NCI-H187 (cell line): ENCODE data around the gene SLC66A2.
A peak's percentile ranks its signal among the peaks of the same experiment; 100 is the strongest.

Experiments used
- DNase-seq, 2 experiments: peaks; one replicate each; lab custom pipeline; 2025; lab: John Stamatoyannopoulos, UW

SLC66A2 gene

DNA sequence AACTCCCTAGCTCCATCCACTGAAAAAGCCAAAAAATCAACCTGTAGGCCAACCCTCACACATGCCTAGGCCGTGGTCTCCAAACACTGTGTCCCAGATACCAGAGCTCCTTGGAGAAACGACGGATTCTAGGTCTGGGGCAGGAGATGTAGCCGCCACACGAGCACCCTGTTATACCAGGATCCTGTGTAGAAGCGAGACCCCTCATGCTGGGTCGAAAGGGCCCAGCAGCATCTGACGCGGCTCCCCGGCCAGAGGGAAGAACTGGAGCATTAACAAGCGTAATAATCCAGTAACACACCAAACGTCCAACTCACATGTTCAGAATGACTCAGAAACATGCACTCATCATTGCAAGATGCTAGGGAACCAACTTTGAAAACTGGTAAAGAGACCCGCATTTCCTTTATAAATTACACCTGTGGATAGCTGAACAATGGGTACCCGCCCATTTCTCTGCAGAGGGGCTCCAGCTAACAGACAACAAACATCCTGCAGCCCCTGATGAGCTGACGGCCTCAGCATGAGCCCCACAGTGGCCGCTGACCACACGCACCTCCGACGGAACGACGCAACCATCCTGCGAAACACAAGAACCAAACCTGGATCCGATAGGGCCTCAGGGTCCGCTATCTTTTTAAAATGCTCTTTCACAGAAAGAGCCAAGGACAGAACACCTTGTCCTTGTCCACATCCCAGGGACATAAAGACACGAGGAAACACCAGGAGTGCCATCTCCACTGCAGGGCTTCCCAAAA is 14.2 kb downstream of the SLC66A2 start:
- no peak for DNase-seq

DNA sequence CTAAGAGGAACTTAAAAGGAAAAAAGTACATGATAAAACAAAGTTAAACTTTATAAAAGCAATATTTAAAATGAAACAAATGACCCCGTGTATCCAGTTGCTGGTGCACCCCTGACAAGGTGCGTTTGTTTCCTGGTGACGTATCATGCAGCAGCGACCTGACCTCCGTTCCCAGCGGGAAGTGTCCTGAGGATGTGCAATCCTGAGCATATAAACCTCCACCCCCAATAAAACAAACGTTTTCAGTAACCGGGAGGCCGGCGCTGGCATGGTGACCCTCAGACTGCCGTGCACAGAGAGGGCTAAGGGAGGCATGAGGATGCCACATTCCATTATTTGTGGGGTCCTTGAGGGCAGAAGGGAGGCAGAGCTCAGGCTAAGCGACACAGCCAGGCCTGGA is 14.8 kb downstream of the SLC66A2 start:
- no peak for DNase-seq

DNA sequence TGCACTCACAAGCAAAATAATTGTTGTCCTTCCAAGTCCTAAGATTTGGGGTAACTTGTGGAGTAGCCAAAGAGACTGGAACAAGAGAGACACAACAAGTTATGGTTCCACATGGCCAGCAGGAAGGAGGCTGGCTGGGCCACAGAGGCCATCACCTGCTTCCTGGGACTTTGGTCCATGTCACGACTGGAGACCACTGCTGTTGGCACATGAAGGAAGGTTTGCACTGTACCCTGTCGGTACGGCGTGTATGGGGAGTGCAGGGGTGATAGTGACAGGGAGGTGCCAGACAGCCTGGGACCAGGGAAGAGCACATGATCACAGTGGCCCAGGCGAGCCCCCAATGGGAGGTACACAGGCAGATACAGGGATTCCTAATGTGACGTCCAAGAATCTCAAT is 15.5 kb downstream of the SLC66A2 start:
- no peak for DNase-seq

DNA sequence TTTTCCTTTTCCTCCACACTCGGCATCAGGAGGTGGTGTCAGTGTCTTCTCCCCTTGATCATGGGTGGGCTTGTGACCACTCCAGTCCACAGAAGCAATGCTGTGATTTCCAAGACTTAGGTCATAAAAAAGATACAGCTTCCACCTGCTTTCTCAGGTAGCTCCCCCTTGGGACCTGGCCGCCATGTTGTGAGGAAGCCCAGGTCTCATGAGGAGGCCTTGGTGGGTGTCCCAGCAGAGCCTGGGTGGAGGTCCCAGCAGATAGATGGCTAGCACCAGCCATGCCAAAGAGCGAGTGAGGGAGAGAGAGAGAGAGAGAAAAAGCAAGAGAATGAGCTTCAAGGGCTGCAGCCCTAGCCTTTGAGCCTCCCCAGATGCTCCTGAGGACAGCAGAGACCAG is 16.0 kb downstream of the SLC66A2 start:
- DNase-seq = no peak

DNA sequence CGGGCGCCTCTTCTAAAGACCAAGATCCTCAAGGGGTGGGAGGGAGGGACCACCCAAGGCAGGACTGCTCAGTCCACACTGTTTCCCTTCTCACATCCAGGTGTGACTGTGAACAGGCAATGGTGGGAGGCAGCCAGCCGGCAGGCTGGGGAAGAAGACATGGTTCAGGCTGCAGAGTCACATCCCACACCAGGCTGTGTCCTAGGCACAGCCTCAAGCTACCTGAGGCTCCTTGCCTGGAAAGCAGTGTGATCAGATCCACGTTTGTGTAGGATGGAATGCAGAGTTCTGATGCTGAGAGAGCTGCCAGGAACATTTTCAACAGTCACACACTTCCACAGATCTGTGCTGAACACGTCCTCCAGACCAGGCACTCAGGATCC is 16.4 kb downstream of the SLC66A2 start:
- DNase-seq = no peak

DNA sequence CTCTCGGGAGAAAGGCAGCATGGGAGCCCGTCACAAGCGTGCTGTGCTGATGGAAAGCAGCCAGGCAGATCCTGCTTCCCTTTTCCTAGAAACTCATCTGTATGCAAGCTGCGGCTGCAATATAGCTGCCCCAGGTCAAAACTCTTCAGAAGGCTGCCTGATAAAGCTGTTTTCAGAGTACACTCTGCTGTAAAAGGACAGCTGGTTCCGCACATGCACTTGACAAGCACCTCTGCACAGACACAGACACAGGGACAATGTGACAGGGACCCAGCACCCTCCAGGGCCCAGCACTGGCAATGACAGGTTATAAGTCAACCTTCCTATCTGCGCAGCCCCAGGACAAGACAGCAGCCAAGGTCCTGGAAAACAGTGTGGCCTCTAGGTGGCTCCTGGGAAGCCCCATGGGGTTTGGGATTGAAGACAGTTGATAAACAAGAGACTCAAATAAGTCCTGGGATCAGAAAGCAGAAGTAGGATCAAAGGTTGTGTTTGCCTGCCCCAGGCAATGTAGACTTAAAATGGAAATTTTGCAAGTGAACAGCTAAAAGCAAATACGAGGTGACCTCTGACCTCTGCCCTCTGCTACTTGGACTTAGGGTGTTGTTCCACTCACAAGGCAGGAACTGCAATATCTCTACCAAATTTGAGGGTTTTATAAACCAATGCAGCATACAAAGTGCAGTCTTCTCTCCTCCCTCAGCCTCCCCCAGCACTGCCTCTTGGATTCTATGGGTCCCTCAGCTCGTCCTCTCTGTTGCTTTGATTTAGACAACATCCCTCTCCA is 16.9 kb downstream of the SLC66A2 start:
- no peak for DNase-seq

DNA sequence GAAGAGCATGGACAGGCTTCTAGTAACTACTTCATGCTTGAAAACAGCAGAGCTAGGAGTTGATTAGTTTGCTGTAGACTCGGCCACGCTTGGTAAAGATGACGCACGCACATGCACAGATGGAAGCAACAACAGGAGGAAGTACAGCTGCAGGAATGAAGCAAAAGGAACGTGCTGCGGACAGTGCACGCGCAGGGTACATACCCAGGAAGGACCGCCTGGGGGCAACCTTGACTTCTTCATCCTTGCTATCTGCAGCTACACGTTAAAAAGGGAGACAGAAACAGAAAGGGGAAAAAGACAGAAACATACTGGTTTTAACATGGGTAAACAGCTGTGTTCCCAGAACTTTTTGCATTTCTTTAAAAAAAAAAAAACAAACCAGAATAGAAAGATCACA is 17.7 kb downstream of the SLC66A2 start:
- DNase-seq = no peak

DNA sequence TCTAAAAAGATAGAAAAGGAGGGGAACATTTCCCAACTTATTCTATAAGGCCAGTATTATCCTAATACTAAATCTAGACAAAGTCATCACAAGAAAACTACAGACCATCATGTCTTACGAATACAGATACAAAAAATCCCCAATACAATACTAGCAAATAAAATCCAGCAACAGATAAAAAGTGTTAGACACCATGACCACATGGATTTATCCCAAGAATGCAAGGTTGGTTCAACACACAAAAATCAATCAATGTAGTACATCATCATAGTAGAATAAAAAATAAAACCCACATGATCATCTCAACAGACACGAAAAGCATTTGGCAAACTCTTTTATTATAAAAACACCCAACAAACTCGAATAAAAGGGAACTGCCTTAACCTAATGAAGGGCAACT is 18.5 kb downstream of the SLC66A2 start:
- DNase-seq = no peak

DNA sequence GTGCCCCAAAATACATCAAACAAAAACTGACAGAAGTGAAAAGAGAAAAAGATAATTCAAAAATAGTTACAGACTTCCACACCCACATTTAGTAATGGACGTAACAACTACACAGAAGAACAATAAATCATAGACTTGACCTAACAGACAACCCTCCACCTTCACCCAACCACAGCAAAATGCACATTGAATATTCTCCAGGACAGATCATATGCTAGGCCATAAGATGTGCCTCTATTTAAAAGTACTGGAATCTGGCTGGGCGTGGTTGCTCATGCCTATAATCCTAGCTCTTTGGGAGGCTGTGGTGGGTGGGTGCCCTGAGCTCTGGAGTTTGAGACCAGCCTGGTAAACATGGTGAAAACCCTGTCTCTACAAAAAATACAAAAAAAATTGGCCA is 20.0 kb downstream of the SLC66A2 start:
- no peak for DNase-seq

DNA sequence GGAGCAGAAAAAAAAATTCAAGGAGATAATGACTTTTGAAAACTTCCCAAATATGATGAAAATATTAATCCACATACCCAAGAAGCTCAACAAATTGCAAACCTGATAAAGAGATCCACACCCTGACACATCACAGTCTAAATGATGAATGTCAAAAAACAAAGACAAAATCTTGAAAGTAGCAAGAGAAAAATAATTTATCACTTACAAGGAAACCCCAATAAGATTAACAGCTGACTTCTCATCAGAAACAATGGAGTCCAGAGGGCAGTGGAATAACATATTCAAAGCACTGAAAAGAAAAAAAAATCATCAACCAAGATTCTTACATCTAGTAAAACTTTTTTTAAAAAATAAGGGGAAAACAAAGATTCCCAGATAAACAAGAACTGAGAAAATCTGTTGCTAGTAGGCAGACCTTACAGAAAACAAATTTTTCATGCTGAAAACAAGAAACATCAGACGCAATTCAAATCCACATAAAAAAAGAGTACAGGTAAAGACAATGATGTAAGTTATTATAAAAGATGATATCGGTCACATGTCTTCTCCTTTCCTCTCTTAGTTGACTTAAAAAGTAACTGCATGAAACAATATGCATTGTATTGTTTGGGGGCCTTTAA is 21.3 kb downstream of the SLC66A2 start:
- DNase-seq = no peak

DNA sequence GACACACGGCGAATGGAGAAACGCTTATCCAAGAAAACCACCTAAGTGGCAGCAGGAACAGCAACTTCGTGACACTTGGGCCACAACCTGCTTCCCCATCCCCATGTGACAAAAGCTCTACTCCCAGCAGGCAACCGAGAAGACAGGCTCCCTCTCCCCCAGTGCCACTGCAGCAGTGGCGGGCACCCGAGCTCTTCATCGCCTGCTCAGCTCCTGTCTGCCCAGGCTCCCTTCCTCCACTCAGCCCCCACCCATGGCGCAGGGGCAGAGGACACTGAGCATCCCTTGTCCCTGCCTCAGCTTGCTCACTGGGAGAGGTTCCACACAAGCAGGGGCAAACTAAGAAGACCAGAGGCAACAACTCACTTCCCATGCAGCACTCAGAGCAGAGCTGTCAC is 22.9 kb downstream of the SLC66A2 start:
- no peak for DNase-seq

DNA sequence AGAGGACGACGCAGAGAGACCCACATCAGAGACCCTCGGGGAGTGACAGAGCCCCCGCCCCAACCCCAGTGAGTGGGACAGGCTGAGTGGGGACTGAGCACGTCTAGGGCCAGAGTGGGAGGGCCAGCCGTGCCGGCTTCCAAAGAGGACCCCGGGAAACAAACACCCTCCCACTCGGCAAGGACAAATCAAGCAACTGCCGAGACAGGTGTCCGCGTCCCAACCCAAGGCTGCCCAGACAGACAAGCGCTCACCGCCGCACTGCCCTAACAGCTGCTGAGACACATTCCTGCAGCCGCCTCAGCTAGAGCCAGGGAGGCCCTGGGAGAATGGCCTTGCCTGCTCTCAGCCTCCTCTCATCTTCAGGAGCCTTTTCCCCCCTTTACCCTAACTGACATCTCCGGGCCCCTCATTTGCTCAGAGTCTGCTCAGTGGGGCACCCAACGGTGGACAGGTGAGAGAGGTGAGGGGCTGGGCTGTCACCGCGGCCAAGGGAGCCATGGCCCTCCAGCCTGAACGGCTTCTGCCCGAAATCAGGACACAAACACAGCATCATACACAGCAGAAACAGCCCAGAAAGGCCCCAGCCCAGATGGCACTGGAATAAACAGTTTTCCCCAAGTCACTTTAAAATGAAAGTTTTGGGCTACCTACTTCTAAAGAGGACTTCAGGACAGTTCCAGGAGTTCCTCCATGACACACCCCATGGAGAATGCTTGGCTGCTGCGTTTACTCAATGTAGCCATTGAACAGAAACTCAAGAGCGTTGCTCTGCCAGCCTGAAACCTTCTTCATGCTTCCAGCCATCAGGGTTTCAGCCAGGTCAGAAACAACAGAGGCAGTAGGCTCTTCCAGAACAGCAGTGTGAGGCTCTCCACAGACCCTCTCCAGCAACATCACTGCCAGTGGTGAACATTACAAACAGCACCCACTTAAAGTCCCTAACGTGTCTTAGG is 23.6 kb downstream of the SLC66A2 start:
- no peak for DNase-seq

DNA sequence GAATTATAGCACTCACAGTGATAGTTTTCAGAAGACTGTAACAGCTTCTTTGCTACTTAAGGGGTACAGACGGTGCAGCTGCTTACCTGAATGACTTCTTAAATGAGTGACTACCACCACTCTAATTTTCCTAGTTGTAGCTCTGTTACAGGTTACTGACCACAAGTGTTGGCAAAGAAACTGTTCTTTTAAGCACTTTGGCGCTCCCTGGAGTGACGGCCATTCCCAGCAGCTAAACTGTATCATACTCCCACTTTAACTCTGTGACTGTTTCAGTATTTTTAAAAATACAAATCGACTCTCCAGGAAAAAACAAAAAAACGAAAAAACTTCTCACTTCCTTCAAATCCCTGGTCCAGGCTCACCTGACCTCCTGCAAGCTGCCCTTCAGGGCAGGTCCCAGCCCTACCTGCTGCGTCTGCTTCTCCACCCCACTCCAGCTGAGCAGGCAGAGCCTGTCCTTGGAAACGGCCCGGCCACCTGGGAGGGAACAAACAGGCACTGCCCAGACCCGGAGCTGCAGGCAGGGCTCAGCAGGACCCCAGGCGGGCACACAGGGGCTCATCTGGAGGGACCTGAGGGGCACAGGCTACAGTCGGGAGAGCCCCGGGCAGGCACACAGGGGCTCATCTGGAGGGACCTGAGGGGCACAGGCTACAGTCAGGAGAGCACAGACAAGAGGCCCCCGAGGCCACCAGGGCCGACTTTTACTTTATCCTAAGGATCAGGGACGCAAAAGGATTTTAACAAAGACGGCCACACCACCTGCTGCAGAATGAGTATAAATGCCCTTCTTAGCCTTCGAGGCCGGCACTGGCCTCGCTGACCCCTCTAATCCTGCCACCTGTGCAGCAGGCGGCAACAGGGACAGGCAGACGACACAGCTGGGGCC is 24.5 kb downstream of the SLC66A2 start:
- DNase-seq = no peak

DNA sequence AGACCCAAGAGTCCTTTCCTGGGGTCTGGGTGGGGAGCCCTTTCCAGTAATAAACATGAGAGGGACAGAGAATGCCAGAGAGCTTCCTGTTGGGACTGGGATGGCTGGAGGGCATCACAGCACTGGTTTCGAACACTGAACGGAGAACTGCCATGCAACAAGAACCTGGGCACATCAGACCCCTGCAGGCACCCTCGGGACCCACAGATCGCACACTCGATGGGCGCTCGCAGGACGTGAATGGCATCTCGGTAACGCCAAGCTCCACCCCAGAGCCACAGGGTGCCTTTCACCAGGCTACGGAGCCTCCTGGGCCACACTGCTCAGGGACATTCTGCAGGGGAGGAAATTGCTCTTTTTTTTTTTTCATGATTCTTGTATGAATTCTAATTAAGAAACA is 25.1 kb downstream of the SLC66A2 start:
- no peak for DNase-seq

DNA sequence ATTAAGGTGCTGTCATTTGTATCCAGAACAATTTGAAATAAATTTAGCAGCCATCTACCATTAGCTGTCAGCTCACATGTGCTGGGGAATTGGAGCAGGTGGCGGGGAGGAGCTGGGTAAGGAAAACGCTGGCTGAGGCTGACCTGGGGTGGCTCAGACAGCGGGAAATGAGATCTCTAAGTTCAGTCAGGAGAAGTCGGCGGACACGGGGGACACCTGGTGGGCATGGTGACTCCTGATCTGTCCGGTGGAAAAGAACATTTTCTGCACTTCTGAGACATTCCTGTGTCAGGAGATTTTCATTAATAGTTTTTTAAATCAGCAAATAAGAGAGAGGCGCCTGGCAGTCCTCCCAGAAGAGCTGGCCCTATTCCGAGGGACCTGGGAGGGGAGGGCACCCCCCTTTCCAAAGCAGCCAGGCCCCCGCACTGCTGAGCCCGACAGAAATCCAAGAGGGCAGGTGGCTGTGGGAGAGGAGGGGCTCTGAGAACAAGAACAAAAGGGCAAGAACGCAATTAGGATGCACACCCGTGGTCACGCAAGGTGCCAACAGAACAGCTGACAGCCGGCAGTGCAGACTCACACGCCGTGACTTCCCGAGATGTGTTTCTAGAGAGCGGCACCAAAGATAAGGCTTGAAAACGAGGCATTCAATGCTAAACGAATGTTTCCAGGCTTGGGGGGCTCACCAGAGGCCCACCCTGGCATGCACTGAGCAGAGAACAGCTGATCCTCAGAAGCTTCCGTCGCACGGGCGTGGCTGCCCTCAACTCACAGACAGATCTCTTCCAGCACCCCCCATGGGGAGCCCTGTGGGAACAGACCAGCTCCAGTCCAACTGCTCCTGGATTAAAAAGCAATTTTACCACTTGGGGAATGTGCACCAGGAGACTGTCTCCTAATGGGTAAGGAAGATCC is 26.4 kb downstream of the SLC66A2 start:
- peak; percentile 35 to 36 for DNase-seq

DNA sequence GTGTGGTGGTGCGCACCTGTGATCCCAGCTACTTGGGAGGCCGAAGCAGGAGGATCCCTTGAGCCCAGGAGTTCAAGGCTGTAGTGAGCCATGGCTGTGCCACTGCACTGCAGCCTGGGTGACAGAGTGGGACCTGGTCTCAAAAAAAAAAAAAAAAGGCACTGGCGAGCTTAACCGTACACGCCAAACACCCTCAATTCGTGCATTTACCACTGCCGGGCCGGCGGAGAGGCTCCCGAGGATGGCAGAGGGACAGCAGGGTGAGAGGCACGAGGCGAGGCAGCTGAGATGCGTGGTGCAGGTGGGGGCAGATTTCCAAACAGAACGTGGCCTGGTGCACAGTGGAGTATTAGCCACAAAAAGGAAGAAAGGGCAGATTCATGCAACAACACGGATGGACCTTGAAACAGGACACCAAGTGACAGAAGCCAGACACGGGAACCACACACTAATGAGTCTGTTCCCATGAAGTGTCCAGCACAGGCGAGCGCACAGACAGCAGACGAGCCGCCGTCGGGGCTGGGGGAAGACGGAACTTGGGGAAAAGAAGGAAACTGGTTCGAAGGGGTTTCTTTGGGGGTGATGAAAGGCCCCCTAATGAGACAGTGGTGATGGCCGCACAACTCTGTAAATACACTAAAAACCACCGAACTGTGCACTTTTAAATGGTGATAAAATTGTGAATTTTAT is 27.4 kb downstream of the SLC66A2 start:
- no peak for DNase-seq

DNA sequence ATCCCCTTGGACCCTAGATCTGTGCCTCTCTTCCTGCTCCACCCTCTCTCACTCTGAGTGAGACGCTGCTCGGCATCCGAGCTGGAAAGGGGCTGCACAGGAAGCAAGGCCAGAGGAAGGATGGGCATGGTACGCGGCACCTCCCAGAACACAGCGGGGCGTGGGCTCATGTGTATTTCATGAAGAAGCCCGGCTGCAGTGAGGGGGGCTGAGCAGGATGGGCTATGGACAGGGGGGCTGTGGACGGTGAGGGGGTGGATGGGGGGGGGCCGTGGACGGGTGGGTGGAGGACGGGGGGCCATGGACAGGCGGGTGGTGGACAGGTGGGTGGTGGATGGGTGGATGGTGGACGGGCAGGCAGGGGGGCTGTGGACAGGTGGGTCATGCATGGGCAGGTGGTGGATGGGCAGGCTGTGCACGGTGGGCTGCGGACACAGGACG is 28.5 kb downstream of the SLC66A2 start:
- DNase-seq = no peak

DNA sequence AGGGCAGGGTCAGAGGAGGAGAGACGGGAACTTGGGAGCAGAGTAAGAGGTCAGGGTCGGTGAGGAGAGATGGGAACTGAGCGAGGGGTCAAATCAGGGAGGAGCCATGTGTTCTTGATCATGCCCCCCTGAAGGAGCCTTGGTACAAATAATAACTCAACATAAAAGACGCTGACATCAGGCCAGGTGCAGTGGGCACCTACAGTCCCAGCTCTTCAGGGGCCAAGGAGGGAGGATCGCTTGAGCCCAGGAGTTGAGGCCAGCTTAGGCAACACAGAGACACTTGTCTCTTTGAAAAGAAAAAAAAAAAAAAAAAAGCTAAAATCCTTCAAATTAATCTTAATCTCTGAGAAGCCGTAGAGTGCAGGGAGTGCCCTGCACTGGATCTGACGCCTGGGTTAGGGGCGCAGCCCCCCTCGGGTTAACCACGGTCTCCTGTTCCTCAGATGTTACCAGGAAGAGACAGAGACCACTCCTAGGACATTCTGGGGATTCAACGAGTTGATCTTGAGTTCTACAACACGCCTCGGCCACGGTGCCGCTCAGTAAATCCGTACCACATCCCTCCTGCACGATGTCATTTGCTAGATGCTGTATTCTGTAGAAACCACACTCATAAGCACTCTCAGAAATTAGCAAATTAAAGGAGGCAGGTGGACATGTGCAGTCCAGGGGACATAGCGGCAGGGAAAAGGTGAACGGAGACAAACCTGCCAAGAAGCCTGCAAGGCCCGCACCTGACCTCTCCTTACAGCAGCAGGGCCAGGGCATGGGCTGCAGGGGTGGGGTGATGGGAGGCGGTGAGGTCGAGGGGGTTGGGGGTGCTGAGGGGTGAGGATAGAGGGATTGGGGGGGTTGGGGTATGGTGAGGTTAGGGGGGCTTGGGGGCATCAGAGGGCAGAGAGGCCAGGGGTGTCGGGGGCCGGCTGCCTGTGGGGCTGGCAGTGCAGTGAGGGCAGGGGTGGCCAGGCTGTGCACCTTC is 29.2 kb downstream of the SLC66A2 start:
- no peak for DNase-seq
